CD8-positive, alpha-beta memory T cell (primary cell): Measurements from ENCODE around the gene SLC12A5. TPM values are rescaled to one million over a fixed set of nuclear protein-coding genes. Genes with fewer than 3 reads are reported as not detected.
A peak's percentile ranks its signal among the peaks of the same experiment; 100 is the strongest.
"Not testable (repeated sequence)": the region's sequence is repeated elsewhere in the genome, so short reads cannot be mapped to it uniquely, and the experiment has no call there.

Source experiments
- CTCF ChIA-PET: fragments of 350-600 bp; sonication (Branson Sonifier 250); formaldehyde crosslinking; loops from one replicate; lab custom pipeline; 2021; ENCODE audit warnings: antibody characterized with exemption; lab: Charles Lee
- POLR2A ChIA-PET: fragments of 350-600 bp; sonication (Branson Sonifier 250); formaldehyde crosslinking; loops from one replicate; lab custom pipeline; 2021; ENCODE audit warnings: antibody characterized with exemption; lab: Charles Lee
- DNase-seq, 5 donors: peaks; one replicate each; pipeline versions ENCODE4 v3.0.0 to v3.0.0-alpha.2; 2020 to 2022; ENCODE audit warnings: mixed read lengths in 1 of 5
- H3K27ac ChIP-seq: one replicate; pipeline ENCODE4 v1.7.0; 2013; ENCODE audit warnings: low read depth, mild to moderate bottlenecking, low read length, moderate library complexity
- H3K27me3 ChIP-seq: 2 replicates; pipeline ENCODE4 v1.7.0; 2013; ENCODE audit warnings: low read length, mild to moderate bottlenecking; ENCODE audit not compliant: insufficient read depth, poor library complexity, severe bottlenecking
- H3K36me3 ChIP-seq: 2 replicates; pipeline ENCODE4 v1.7.0; 2013; ENCODE audit warnings: mild to moderate bottlenecking, low read length, moderate library complexity; ENCODE audit not compliant: insufficient read depth
- H3K4me1 ChIP-seq: 2 replicates; pipeline ENCODE4 v1.7.0; 2013; ENCODE audit warnings: mild to moderate bottlenecking, low read length, moderate library complexity; ENCODE audit not compliant: insufficient read depth
- H3K4me3 ChIP-seq: 2 replicates; pipeline ENCODE4 v1.7.0; 2013; ENCODE audit warnings: mild to moderate bottlenecking, low read length
- H3K9me3 ChIP-seq: 2 replicates; pipeline ENCODE4 v1.7.0; 2013; ENCODE audit warnings: mild to moderate bottlenecking, low read length
- H3K27ac Mint-ChIP-seq, 8 donors: one replicate each; pipeline ENCODE4 v1.8.0; 2020 to 2021; ENCODE audit warnings: mixed read lengths in 8 of 8, mild to moderate bottlenecking in 6 of 8, inconsistent platforms in 3 of 8, moderate library complexity in 3 of 8
- H3K27me3 Mint-ChIP-seq, 2 donors: one replicate each; pipeline ENCODE4 v1.8.0; 2020 to 2021; ENCODE audit warnings: mixed read lengths in 2 of 2, mild to moderate bottlenecking in 1 of 2, moderate library complexity in 1 of 2
- H3K36me3 Mint-ChIP-seq, 3 donors: one replicate each; pipeline ENCODE4 v1.8.0; 2020 to 2021; ENCODE audit warnings: mixed read lengths in 3 of 3, inconsistent platforms in 1 of 3, mild to moderate bottlenecking in 1 of 3
- H3K4me1 Mint-ChIP-seq, 3 donors: one replicate each; pipeline ENCODE4 v1.8.0; 2020 to 2021; ENCODE audit warnings: mixed read lengths in 3 of 3, inconsistent platforms in 1 of 3, mild to moderate bottlenecking in 1 of 3
- H3K4me3 Mint-ChIP-seq, 7 donors: one replicate each; pipeline ENCODE4 v1.8.0; 2020 to 2021; ENCODE audit warnings: mixed read lengths in 7 of 7, mild to moderate bottlenecking in 6 of 7, moderate library complexity in 4 of 7, inconsistent platforms in 2 of 7
- H3K9me3 Mint-ChIP-seq, 5 donors: one replicate each; pipeline ENCODE4 v1.8.0; 2020 to 2022; ENCODE audit warnings: mixed read lengths in 5 of 5, mild to moderate bottlenecking in 3 of 5, moderate library complexity in 2 of 5, inconsistent platforms in 1 of 5
- polyA plus RNA-seq: library from polyadenylated mRNA; unstranded; fragments of 300-500 nt; fragmentation: Illumina TruSeq; gene quantifications from one replicate; pipeline ENCODE4 v1.2.3, GENCODE V29; 2021
- total RNA-seq, 2 experiments: library from RNA; stranded (reverse); gene quantifications; one replicate each; pipeline ENCODE4 v1.2.3, GENCODE V29; 2021

SLC12A5 gene
- total and polyA plus RNA-seq, 3 experiments from 2014 or later, result not detected

DNA sequence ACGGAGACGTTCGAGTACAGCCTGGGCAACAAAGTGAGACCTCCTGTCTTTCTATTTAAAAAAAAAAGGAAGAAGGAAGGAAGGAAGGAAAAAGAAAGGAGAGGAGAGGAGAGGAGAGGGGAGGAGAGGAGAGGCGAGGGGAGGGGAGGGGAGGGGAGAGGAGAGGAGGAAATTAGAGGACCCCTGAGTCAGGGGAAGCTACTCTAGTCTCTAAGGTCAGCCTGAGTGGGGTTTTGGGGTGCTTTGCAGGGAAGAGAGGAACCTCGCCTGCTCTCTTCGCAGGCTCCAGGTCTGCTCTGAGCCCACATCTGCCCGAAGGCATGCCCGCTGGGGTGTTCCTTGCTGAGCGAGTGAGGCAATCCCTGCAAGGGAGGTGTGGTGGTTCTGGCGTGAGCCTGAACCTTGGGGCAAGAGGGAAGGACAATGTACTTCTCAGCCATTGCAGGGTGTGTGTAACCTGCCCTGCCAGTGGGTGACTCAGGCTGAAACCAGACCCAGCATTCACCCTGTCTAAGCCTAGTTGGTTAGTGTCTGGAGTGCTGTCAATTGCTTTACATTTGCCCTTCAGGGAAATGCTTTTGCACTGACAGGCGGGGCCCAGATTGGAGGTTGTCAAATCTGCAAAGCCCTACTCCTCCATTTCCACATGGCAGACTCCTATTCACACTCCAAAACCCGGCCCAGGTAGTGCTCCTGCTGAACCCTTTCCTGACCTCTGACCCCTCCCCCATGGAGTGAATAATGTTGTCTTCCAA is 35.6 kb upstream of the SLC12A5 start:
- H3K36me3 ChIP-seq, result no peaks in the 10 kb centered on the region
- no peak overlapping the region for H3K4me3 ChIP-seq
- peaks cover 22 to 34% of the 10 kb centered on the region in 2 donors for H3K27me3 Mint-ChIP-seq
- no peak overlapping the region for H3K27ac Mint-ChIP-seq
- POLR2A ChIA-PET, result no interaction called here
- no peaks in the 10 kb centered on the region for H3K27me3 ChIP-seq
- no peak for DNase-seq
- H3K27ac ChIP-seq, result no peak overlapping the region
- no peaks in the 10 kb centered on the region for H3K9me3 ChIP-seq
- peaks cover 18% of the 10 kb centered on the region for H3K4me1 ChIP-seq
- peaks cover 0 to 1% (median 0%) of the 10 kb centered on the region in 3 donors for H3K36me3 Mint-ChIP-seq
- no peaks in the 10 kb centered on the region for H3K9me3 Mint-ChIP-seq
- peaks cover 10 to 17% (median 14%) of the 10 kb centered on the region in 3 donors for H3K4me1 Mint-ChIP-seq
- CTCF ChIA-PET, result no interaction called here
- H3K4me3 Mint-ChIP-seq, result no peak overlapping the region

GRCh38 chr20:45994761-45995493 is 34.1 kb upstream of the SLC12A5 start:
- Mint-ChIP-seq H3K9me3 (no peaks in the 10 kb centered on the region), H3K27ac (no peak overlapping the region), H3K4me3 (no peak overlapping the region), H3K36me3 (peaks cover 0 to 1% (median 0%) of the 10 kb centered on the region in 3 donors), H3K4me1 (peaks cover 22 to 33% (median 29%) of the 10 kb centered on the region in 3 donors), H3K27me3 (peaks cover 23 to 35% of the 10 kb centered on the region in 2 donors)
- H3K27ac ChIP-seq, result no peak overlapping the region
- H3K4me1 ChIP-seq, result peaks cover 33% of the 10 kb centered on the region
- no peak overlapping the region for H3K4me3 ChIP-seq
- H3K9me3 ChIP-seq, result no peaks in the 10 kb centered on the region
- no peaks in the 10 kb centered on the region for H3K27me3 ChIP-seq
- ChIA-PET POLR2A (no interaction called here), CTCF (interaction anchor here (0.7 to 5.6 kb wide), 2 partner anchors 8 to 20 kb away, joined by 3 to 24 read pairs; no protein-coding TSS in a partner anchor)
- DNase-seq, result no peak
- no peaks in the 10 kb centered on the region for H3K36me3 ChIP-seq

- peaks cover 18 to 31% of the 10 kb centered on the region in 2 donors for H3K27me3 Mint-ChIP-seq
- H3K4me3 Mint-ChIP-seq, H3K36me3 ChIP-seq, H3K4me3 ChIP-seq, H3K27ac ChIP-seq, H3K36me3 Mint-ChIP-seq, H3K9me3 Mint-ChIP-seq, H3K27ac Mint-ChIP-seq, H3K9me3 ChIP-seq, H3K27me3 ChIP-seq, POLR2A ChIA-PET, DNase-seq: not testable (repeated sequence)
- peaks cover 40% of the 10 kb centered on the region for H3K4me1 ChIP-seq
- H3K4me1 Mint-ChIP-seq, result peaks cover 27 to 39% (median 36%) of the 10 kb centered on the region in 3 donors
- CTCF ChIA-PET, result interaction anchor here (5.6 kb wide), 1 partner anchor 8 kb away, joined by 24 read pairs; no protein-coding TSS in a partner anchor
Observed at GRCh38 chr20:45995495-45996097, 33.4 kb upstream of the SLC12A5 start.

- H3K4me3 Mint-ChIP-seq, result no peak overlapping the region
Observed at GRCh38 chr20:45997187-45997586, 31.8 kb upstream of the SLC12A5 start.

GRCh38 chr20:45998337-45998736 is 30.7 kb upstream of the SLC12A5 start:
- Mint-ChIP-seq H3K4me3 (no peak overlapping the region), H3K36me3 (peaks cover 0 to 1% (median 0%) of the 10 kb centered on the region in 3 donors), H3K4me1 (peaks cover 29 to 52% (median 44%) of the 10 kb centered on the region in 3 donors), H3K27me3 (peaks cover 12 to 22% of the 10 kb centered on the region in 2 donors), H3K9me3 (no peaks in the 10 kb centered on the region), H3K27ac (peak overlapping the region in 2 of 8 donors; percentile 2 to 19)
- Histone ChIP-seq H3K9me3 (no peaks in the 10 kb centered on the region), H3K4me1 (peaks cover 52% of the 10 kb centered on the region), H3K27ac (no peak overlapping the region), H3K27me3 (no peaks in the 10 kb centered on the region), H3K36me3 (no peaks in the 10 kb centered on the region), H3K4me3 (no peak overlapping the region)
- no peak for DNase-seq
- POLR2A ChIA-PET, result no interaction called here
- CTCF ChIA-PET, result interaction anchor here (1.2 to 5.6 kb wide), 3 partner anchors 8 to 15 kb away, joined by 3 to 24 read pairs (median 4); no protein-coding TSS in a partner anchor

More at GRCh38 chr20:45997187-45997586, 31.8 kb upstream of the SLC12A5 start:
- ChIA-PET POLR2A (no interaction called here), CTCF (interaction anchor here (0.8 to 5.6 kb wide), 3 partner anchors 10 to 25 kb away, joined by 3 to 24 read pairs (median 4); no protein-coding TSS in a partner anchor)
- peaks cover 29 to 48% (median 41%) of the 10 kb centered on the region in 3 donors for H3K4me1 Mint-ChIP-seq
- no peak for DNase-seq
- no peaks in the 10 kb centered on the region for H3K36me3 ChIP-seq
- H3K4me3 ChIP-seq, result no peak overlapping the region
- peaks cover 16 to 25% of the 10 kb centered on the region in 2 donors for H3K27me3 Mint-ChIP-seq
- peaks cover 0 to 1% (median 0%) of the 10 kb centered on the region in 3 donors for H3K36me3 Mint-ChIP-seq
- H3K4me1 ChIP-seq, result peaks cover 52% of the 10 kb centered on the region
- no peaks in the 10 kb centered on the region for H3K9me3 ChIP-seq
- H3K27ac Mint-ChIP-seq, result peak overlapping the region in 1 of 8 donors; percentile 69
- H3K27me3 ChIP-seq, result no peaks in the 10 kb centered on the region
- no peak overlapping the region for H3K27ac ChIP-seq
- H3K9me3 Mint-ChIP-seq, result no peaks in the 10 kb centered on the region

- Mint-ChIP-seq H3K4me3 (peak overlapping the region in 4 of 7 donors; percentile 6 to 27 (median 21)), H3K27ac (peak overlapping the region in 7 of 8 donors; percentile 2 to 71 (median 47)), H3K27me3 (peaks cover 11 to 22% of the 10 kb centered on the region in 2 donors), H3K9me3 (no peaks in the 10 kb centered on the region), H3K36me3 (peaks cover 0 to 1% (median 0%) of the 10 kb centered on the region in 3 donors), H3K4me1 (peaks cover 31 to 54% (median 48%) of the 10 kb centered on the region in 3 donors)
- Histone ChIP-seq H3K4me3 (no peak overlapping the region), H3K9me3 (no peaks in the 10 kb centered on the region), H3K27me3 (no peaks in the 10 kb centered on the region), H3K4me1 (peaks cover 54% of the 10 kb centered on the region), H3K36me3 (no peaks in the 10 kb centered on the region), H3K27ac (no peak overlapping the region)
- ChIA-PET CTCF (interaction anchor here (1.2 to 5.6 kb wide), 3 partner anchors 9 to 15 kb away, joined by 3 to 24 read pairs (median 16); no protein-coding TSS in a partner anchor), POLR2A (no interaction called here)
- DNase-seq, result no peak
Observed at GRCh38 chr20:45998761-45999160, 30.3 kb upstream of the SLC12A5 start.

DNA sequence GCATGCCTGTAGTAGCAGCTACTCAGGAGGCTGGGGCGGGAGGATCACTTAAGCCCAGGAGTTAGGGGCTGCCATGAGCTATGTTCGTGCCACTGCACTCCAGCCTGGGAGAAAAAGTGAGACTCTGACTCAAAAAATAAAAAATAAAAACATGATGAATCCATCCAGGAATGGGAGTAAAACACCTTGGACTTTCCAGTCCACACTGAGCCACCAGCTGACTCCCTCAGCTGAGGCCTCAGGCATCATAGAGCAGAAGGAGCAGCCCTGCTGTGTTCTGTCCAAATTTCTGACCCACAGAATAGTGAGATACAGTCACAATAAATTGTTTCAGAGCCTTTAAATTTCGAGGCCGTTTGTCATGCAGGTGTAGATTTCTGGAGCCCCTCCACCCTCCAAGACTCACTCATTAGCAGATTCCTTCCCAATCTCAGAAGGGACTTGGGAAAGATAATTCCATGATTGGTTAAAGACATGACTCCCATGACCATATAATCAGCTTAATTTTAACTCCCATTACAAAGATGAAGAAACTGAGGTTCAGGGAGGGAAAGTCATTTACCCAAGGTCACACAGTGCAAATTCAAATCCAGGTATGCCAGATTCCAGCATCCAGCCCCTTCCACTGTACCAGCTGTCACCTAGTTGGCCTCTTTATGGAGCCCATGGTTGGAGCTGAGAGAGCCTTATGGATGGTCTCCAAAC is 29.3 kb upstream of the SLC12A5 start:
- H3K27me3 ChIP-seq, result no peaks in the 10 kb centered on the region
- no peaks in the 10 kb centered on the region for H3K9me3 Mint-ChIP-seq
- peaks cover 0 to 1% (median 0%) of the 10 kb centered on the region in 3 donors for H3K36me3 Mint-ChIP-seq
- H3K27me3 Mint-ChIP-seq, result peaks cover 10 to 22% of the 10 kb centered on the region in 2 donors
- H3K4me1 Mint-ChIP-seq, result peaks cover 38 to 64% (median 57%) of the 10 kb centered on the region in 3 donors
- no peaks in the 10 kb centered on the region for H3K9me3 ChIP-seq
- no peaks in the 10 kb centered on the region for H3K36me3 ChIP-seq
- ChIA-PET CTCF (interaction anchor here (1.2 to 5.6 kb wide), 4 partner anchors 10 to 32 kb away, joined by 3 to 24 read pairs (median 10); no protein-coding TSS in a partner anchor), POLR2A (no interaction called here)
- H3K27ac Mint-ChIP-seq, result peak overlapping the region in 1 of 8 donors; percentile 45
- H3K4me3 Mint-ChIP-seq, result no peak overlapping the region
- no peak overlapping the region for H3K4me3 ChIP-seq
- no peak for DNase-seq
- H3K27ac ChIP-seq, result no peak overlapping the region
- peaks cover 63% of the 10 kb centered on the region for H3K4me1 ChIP-seq
